Measurements from ENCODE around the gene MRPS18A. TPM values are rescaled to one million over a fixed set of nuclear protein-coding genes. Genes with fewer than 3 reads are reported as not detected.

MRPS18A gene
- total and polyA plus RNA-seq, 2 of the 13 experiments (the other 11 are each of a cell fraction or from before 2014, with no cell fraction given), result 87.8 to 89.1 TPM

- TF ChIP-seq FOXO4 (CRISPR knock-in tag; conservative IDR thresholded peaks at IDR 0.05) (0 out of 2 replicates have a peak, but pooled peaks have one; percentile 88), ZNF639 (CRISPR knock-in tag; conservative IDR thresholded peaks at IDR 0.05) (peak; percentile 17), ZBTB7A (CRISPR knock-in tag; IDR thresholded peaks at IDR 0.05) (0 out of 2 replicates have a peak, but pooled peaks have one; percentile 43), TGIF2 (CRISPR knock-in tag; IDR thresholded peaks at IDR 0.05) (peak; percentile 33), KDM5B (CRISPR knock-in tag; IDR thresholded peaks at IDR 0.05; ENCODE audit: borderline replicate concordance) (peak; percentile 77), NRL (CRISPR knock-in tag; IDR thresholded peaks at IDR 0.05; ENCODE audit: borderline replicate concordance) (0 out of 2 replicates have a peak, but pooled peaks have one; percentile 64), ZNF841 (CRISPR knock-in tag; IDR thresholded peaks at IDR 0.05; ENCODE audit: borderline replicate concordance) (no peak), XBP1 (CRISPR knock-in tag; IDR thresholded peaks at IDR 0.05) (0 out of 2 replicates have a peak, but pooled peaks have one; percentile 56), ZNF292 (CRISPR knock-in tag; IDR thresholded peaks at IDR 0.05; ENCODE audit: borderline replicate concordance, low read depth) (no peak; the same call in 1 of the 2 replicates), ZBTB40 (IDR thresholded peaks at IDR 0.05) (no peak), ZBTB40 (CRISPR knock-in tag; IDR thresholded peaks at IDR 0.05) (no peak), NONO (IDR thresholded peaks at IDR 0.05) (no peak), NONO (CRISPR knock-in tag; conservative IDR thresholded peaks at IDR 0.05) (peak; percentile 60), SAP130 (CRISPR knock-in tag; IDR thresholded peaks at IDR 0.05; ENCODE audit: low read depth) (peak; percentile 80), PCBP2 (optimal IDR thresholded peaks at IDR 0.05; ENCODE audit: low read depth, low read length, poor library complexity, severe bottlenecking) (no peak), KDM2A (CRISPR knock-in tag; IDR thresholded peaks at IDR 0.05; ENCODE audit: borderline replicate concordance, low read depth) (peak; percentile 75), ZNF230 (CRISPR knock-in tag; IDR thresholded peaks at IDR 0.05) (peak; percentile 36; the same call in 1 of the 2 replicates), ZBTB7B (CRISPR knock-in tag; IDR thresholded peaks at IDR 0.05) (peak; percentile 0)
Measured at GRCh38 chr6:43629505-43630300, 57.9 kb downstream of the MRPS18A start (continued).

All from HepG2 (cell line).